GM18508 (cell line): ENCODE measurements around the gene FOXQ1.
"Not testable (repeated sequence)": the region's sequence is repeated elsewhere in the genome, so short reads cannot be mapped to it uniquely, and the experiment has no call there.

Experiments
- ATAC-seq: cut with Tn5 transposase; IDR thresholded peaks from one replicate; pipeline ENCODE4 v1.9.1; 2021; ENCODE audit warnings: moderate number of reproducible peaks; ENCODE audit not compliant: insufficient read depth, unreplicated experiment

Gene FOXQ1

GRCh38 chr6:1351381-1352008, 39.6 kb downstream of the FOXQ1 start:
- no peak for ATAC-seq

- not testable (repeated sequence) for ATAC-seq
Measured at GRCh38 chr6:1355068-1355467, 43.2 kb downstream of the FOXQ1 start.

- ATAC-seq, result not testable (repeated sequence)
Measured at GRCh38 chr6:1361717-1362116, 49.8 kb downstream of the FOXQ1 start.

- ATAC-seq, result no peak
Measured at GRCh38 chr6:1362643-1363042, 50.7 kb downstream of the FOXQ1 start.

- no peak for ATAC-seq
Measured at GRCh38 chr6:1363298-1363697, 51.4 kb downstream of the FOXQ1 start.

- ATAC-seq, result no peak
Measured at GRCh38 chr6:1363729-1364572, 52.1 kb downstream of the FOXQ1 start.
